ENCODE measurements around the gene CPE.
A peak's percentile ranks its signal among the peaks of the same experiment; 100 is the strongest.
"Not testable (repeated sequence)": the region's sequence is repeated elsewhere in the genome, so short reads cannot be mapped to it uniquely, and the experiment has no call there.

CPE gene

DNA sequence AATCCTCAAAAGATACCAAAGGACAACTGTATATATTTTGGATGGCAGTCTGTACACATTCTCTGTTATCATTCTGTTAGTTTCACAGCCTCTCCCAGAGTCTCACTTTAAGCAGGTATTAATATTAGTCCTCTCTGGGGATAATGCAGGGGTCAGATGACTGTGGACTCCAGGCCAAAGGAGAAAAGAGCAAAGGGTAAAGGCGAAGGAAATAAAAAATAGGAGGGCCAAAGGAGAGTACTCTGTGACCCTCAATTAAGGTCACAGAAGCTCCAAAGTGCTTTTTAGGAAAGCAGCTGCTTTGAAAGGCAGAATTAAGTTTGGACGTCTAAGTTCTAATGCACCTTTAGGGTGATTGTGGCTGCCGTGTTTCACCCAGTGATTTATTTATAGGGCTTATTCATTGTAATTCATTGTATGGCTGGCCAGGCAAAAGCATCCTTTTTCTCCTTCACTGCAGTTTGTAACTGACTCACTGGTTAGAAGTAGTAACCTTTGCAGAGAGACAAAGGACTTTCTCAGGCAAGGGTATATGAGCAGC is 43.6 kb upstream of the CPE start:
- TF ChIP-seq, protein P1, sequence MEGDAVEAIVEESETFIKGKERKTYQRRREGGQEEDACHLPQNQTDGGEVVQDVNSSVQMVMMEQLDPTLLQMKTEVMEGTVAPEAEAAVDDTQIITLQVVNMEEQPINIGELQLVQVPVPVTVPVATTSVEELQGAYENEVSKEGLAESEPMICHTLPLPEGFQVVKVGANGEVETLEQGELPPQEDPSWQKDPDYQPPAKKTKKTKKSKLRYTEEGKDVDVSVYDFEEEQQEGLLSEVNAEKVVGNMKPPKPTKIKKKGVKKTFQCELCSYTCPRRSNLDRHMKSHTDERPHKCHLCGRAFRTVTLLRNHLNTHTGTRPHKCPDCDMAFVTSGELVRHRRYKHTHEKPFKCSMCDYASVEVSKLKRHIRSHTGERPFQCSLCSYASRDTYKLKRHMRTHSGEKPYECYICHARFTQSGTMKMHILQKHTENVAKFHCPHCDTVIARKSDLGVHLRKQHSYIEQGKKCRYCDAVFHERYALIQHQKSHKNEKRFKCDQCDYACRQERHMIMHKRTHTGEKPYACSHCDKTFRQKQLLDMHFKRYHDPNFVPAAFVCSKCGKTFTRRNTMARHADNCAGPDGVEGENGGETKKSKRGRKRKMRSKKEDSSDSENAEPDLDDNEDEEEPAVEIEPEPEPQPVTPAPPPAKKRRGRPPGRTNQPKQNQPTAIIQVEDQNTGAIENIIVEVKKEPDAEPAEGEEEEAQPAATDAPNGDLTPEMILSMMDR (conservative IDR thresholded peaks at IDR 0.05; ENCODE audit: control insufficient read depth, insufficient read depth, low read depth, low read length): no peak
- no peak overlapping the region for H3K4me3 ChIP-seq (ENCODE audit: control insufficient read depth, low read depth, low read length)
- DNase-seq (ENCODE audit: low read depth): no peak

DNA sequence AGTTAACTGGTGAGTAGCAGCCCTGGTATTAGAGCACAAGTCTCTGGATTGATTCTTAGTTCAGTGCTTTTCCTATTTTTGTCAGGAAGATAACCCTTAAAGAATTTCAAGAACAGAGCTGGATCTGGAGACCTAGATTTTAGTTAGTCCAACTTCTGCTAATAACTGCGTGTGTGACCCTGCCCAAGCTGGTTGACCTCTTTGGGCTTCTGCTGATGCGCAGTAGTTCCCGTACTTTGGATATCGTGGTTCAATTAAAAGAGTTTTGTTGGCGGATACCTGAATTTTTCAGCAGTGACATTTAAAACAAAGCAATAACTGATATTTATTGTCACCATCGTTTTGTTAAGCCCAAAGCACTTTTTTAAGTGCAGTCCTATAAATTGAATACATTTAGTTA is 42.1 kb upstream of the CPE start:
- no peak overlapping the region for H3K4me3 ChIP-seq (ENCODE audit: control insufficient read depth, low read depth, low read length)
- no peak for DNase-seq (ENCODE audit: low read depth)
- TF ChIP-seq, protein P1 (conservative IDR thresholded peaks at IDR 0.05; ENCODE audit: control insufficient read depth, insufficient read depth, low read depth, low read length): no peak

DNA sequence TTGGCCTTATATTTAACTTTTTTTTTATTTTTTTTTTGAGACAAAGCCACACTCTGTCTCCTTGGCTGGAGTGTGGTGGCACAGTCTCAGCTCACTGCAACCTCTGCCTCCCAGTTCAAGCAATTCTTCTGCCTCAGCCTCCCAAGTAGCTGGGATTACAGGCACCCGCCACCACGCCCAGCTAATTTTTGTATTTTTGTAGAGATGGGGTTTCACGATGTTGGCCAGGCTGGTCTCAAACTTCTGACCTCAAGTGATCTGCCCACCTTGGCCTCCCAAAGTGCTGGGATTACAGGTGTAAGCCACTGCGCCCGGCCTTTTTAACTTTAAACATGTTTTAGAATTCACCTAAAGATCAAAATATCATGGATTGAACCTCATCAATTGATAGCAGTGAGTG is 36.5 kb upstream of the CPE start:
- not testable (repeated sequence) for DNase-seq (ENCODE audit: low read depth); H3K4me3 ChIP-seq (ENCODE audit: control insufficient read depth, low read depth, low read length)

DNA sequence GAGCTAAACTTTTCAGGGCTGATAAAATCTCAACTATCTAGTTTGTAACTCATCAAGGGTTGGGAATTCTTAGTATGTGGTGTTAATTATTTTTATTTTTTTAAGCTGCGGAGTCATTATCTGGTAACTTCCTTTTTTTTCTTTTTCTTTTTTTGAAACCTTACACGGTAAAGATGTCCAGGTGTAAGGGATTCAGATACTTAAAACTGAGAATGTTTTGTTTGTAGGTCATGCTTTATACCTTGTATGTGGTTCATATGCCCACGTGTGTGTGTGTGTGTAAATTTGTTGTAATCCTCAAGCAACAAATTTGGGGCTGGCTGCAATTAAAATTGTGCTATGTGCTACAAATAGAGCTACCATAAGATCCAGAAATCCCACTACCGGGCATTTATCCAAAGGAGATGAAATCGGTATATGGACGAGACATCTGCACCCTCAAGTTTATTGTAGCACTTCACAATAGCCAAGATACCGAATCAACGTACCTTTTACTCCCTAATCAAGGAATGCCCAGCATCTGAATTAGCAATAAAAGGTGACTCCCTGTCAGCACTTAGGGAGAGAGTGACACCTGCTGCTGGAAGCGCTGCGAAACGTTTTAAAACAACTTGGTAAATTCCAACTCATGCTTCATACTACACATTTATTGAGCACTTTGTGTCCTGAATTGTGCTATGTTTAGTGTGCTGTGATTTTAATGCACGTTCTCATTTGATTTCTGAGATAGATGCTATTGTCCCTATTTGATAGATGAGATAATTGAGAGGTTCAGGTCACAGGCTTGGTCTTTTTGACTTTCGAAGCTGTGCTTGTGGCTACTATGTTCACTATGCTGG is 35.2 kb upstream of the CPE start:
- no peak overlapping the region for H3K4me3 ChIP-seq (ENCODE audit: control insufficient read depth, low read depth, low read length)
- TF ChIP-seq, protein P1 (conservative IDR thresholded peaks at IDR 0.05; ENCODE audit: control insufficient read depth, insufficient read depth, low read depth, low read length): peak; percentile 10
- peak; percentile 25 for DNase-seq (ENCODE audit: low read depth)

DNA sequence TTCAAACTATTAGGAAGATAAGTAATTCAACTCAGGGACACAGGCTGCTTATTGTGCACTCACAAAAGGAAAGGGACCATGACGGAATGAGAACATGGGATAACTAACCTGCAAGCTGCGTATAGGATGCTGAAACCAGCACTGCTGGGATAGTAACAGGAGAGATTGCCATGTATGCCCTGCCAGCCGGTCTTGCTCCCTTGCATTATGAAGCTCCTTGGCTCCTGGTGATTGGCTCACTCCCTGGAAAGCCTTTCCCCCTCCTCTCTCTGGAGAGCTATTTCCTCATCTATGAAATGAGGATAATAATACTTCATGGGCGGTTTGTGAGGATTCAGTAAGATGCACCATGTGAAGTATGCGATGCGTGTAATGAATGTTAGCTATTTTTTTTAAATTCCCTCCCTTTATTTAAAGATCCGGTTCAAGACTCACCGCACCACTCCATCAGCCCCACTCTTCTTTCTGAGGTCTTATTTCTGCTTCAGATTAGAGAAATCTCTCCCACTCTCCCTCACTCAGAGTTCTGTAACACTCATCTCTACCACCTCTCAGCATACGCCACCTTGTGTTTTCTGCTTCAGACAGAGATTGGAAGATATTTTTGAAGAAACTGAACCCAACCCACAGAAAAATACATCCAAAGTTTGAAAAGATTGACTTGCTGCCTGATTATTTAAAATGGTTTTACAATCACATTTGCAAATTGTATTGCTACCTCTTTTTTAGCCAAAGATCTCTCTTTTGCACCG is 33.0 kb upstream of the CPE start:
- peak; percentile 37 for DNase-seq (ENCODE audit: low read depth)
- no peak overlapping the region for H3K4me3 ChIP-seq (ENCODE audit: control insufficient read depth, low read depth, low read length)
- TF ChIP-seq, protein P1 (conservative IDR thresholded peaks at IDR 0.05; ENCODE audit: control insufficient read depth, insufficient read depth, low read depth, low read length): peak; percentile 44

DNA sequence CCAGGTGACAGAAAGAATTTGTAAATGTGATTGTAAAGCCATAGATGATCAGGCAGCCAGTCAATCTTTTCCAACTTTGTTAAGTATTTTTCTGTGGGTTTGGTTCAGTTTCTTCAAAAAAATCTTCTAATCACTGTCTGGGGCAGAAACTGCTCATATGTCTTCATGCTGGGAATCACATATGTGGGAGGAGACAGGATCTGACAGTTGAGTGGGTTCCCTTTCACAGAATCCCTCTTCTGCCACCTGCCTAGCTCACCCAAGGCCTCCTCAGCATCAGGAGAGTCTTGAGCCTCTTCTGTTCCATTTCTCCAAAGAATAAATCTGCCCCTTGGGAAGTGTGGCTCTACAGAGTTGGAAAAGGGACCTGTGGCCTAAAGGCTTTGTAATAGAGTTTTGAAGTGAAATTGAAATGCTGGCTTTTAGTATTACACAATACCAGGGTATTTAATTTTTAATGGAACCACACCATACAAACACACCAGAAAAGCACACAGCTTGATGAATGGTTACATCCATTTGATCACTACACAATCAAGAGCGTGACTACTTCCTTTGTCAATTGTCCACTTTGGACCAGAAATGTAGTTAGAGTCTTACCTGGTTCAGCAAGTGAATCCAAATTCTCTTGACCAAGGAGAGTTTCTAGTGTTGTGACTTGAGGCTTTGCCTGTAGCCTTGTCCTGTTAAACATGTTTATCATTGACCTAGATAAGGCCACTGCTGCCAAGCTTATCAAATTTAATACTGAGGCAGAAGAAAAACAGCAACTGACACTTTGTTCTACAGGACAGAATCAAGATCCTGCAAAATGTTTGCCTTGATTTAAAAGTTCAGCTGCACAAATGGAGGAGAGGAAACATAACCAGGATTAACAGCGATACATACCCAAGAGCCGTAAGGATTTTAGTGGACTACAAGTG is 30.9 kb upstream of the CPE start:
- DNase-seq (ENCODE audit: low read depth): no peak
- TF ChIP-seq, protein P1 (conservative IDR thresholded peaks at IDR 0.05; ENCODE audit: control insufficient read depth, insufficient read depth, low read depth, low read length): no peak
- H3K4me3 ChIP-seq (ENCODE audit: control insufficient read depth, low read depth, low read length): no peak overlapping the region

All from fibroblast of mammary gland (primary cell).